Astrocyte (in vitro differentiated cells and primary cell): ENCODE results near the gene CCSER1.

Experiments used
- CTCF ChIP-seq: IDR thresholded peaks from 2 replicates; pipeline ENCODE4 v1.5.1; 2011; ENCODE audit warnings: low read depth, mild to moderate bottlenecking, inconsistent platforms, low read length, moderate library complexity; ENCODE audit not compliant: insufficient read depth
- EZH2 ChIP-seq: IDR thresholded peaks from 2 replicates; pipeline ENCODE4 v1.6.1; 2012; ENCODE audit warnings: mild to moderate bottlenecking, low read length, inconsistent platforms; ENCODE audit not compliant: insufficient read depth

- TF ChIP-seq CTCF (no peak), EZH2 (no peak)
Measured at GRCh38 chr4:90128961-90129495, 1.8 kb downstream of the CCSER1 start.
